Astrocyte (in vitro differentiated cells and primary cell): ENCODE results near the gene U2AF1L4. TPM values are rescaled to one million over a fixed set of nuclear protein-coding genes. Genes with fewer than 3 reads are reported as not detected.

Experiments used
- DNase-seq: peaks from one replicate; pipeline ENCODE4 v3.0.0-alpha.2; 2010; ENCODE audit warnings: low read depth
- FAIRE-seq: peaks from 2 replicates; lab custom pipeline; 2011; peaks lifted over from hg19 to GRCh38; lab: Jason Lieb, UNC
- H2AFZ ChIP-seq: 2 replicates; pipeline ENCODE4 v1.6.0; 2012; ENCODE audit warnings: low read depth, low read length, inconsistent platforms
- H3K27ac ChIP-seq: 2 replicates; pipeline ENCODE4 v1.5.1; 2011; ENCODE audit warnings: low read depth, low read length, inconsistent platforms
- H3K27me3 ChIP-seq: 2 replicates; pipeline ENCODE4 v1.6.0; 2011; ENCODE audit warnings: low read length, inconsistent platforms; ENCODE audit not compliant: insufficient read depth
- H3K36me3 ChIP-seq: 2 replicates; pipeline ENCODE4 v1.5.1; 2011; ENCODE audit warnings: low read length, inconsistent platforms; ENCODE audit not compliant: insufficient read depth
- H3K4me1 ChIP-seq: 2 replicates; pipeline ENCODE4 v1.5.1; 2011; ENCODE audit warnings: low read length, inconsistent platforms; ENCODE audit not compliant: insufficient read depth
- H3K4me2 ChIP-seq: 2 replicates; pipeline ENCODE4 v1.6.0; 2012; ENCODE audit warnings: low read length, inconsistent platforms
- H3K4me3 ChIP-seq: 2 replicates; pipeline ENCODE4 v1.5.1; 2011; ENCODE audit warnings: low read depth, mild to moderate bottlenecking, low read length, inconsistent platforms; ENCODE audit not compliant: insufficient read depth
- H3K79me2 ChIP-seq: 2 replicates; pipeline ENCODE4 v1.6.0; 2012; ENCODE audit warnings: mild to moderate bottlenecking, low read length, inconsistent platforms; ENCODE audit not compliant: insufficient read depth
- H3K9ac ChIP-seq: 2 replicates; pipeline ENCODE4 v1.6.0; 2012; ENCODE audit warnings: mild to moderate bottlenecking, low read length, inconsistent platforms
- H3K9me3 ChIP-seq: 2 replicates; pipeline ENCODE4 v1.5.1; 2012; ENCODE audit warnings: low read depth, mild to moderate bottlenecking, low read length, inconsistent platforms; ENCODE audit not compliant: insufficient read depth
- H4K20me1 ChIP-seq: 2 replicates; pipeline ENCODE4 v1.6.0; 2012; ENCODE audit warnings: low read length, inconsistent platforms; ENCODE audit not compliant: insufficient read depth
- H3K27ac Mint-ChIP-seq: one replicate; pipeline ENCODE4 v1.8.0; 2021; ENCODE audit warnings: mild to moderate bottlenecking, mixed read lengths; ENCODE audit not compliant: unreplicated experiment
- H3K27me3 Mint-ChIP-seq: one replicate; pipeline ENCODE4 v1.8.0; 2021; ENCODE audit warnings: low read depth, mixed read lengths; ENCODE audit not compliant: unreplicated experiment
- H3K36me3 Mint-ChIP-seq: one replicate; pipeline ENCODE4 v1.8.0; 2021; ENCODE audit warnings: low read depth, mixed read lengths; ENCODE audit not compliant: unreplicated experiment
- H3K4me1 Mint-ChIP-seq: one replicate; pipeline ENCODE4 v1.8.0; 2021; ENCODE audit warnings: low read depth, mixed read lengths; ENCODE audit not compliant: unreplicated experiment
- H3K4me3 Mint-ChIP-seq: one replicate; pipeline ENCODE4 v1.8.0; 2021; ENCODE audit warnings: mild to moderate bottlenecking, moderate library complexity, mixed read lengths; ENCODE audit not compliant: unreplicated experiment
- H3K9me3 Mint-ChIP-seq: one replicate; pipeline ENCODE4 v1.8.0; 2021; ENCODE audit warnings: mild to moderate bottlenecking, mixed read lengths; ENCODE audit not compliant: unreplicated experiment
- CTCF ChIP-seq: IDR thresholded peaks from 2 replicates; pipeline ENCODE4 v1.5.1; 2011; ENCODE audit warnings: low read depth, mild to moderate bottlenecking, inconsistent platforms, low read length, moderate library complexity; ENCODE audit not compliant: insufficient read depth
- EZH2 ChIP-seq: IDR thresholded peaks from 2 replicates; pipeline ENCODE4 v1.6.1; 2012; ENCODE audit warnings: mild to moderate bottlenecking, low read length, inconsistent platforms; ENCODE audit not compliant: insufficient read depth
- total RNA-seq: library from RNA; stranded (reverse); gene quantifications from 2 replicates; pipeline ENCODE4 v1.2.1, GENCODE V29; 2021

Gene U2AF1L4
- total RNA-seq, 1 donor from 2014 or later = 15.7 TPM

DNA sequence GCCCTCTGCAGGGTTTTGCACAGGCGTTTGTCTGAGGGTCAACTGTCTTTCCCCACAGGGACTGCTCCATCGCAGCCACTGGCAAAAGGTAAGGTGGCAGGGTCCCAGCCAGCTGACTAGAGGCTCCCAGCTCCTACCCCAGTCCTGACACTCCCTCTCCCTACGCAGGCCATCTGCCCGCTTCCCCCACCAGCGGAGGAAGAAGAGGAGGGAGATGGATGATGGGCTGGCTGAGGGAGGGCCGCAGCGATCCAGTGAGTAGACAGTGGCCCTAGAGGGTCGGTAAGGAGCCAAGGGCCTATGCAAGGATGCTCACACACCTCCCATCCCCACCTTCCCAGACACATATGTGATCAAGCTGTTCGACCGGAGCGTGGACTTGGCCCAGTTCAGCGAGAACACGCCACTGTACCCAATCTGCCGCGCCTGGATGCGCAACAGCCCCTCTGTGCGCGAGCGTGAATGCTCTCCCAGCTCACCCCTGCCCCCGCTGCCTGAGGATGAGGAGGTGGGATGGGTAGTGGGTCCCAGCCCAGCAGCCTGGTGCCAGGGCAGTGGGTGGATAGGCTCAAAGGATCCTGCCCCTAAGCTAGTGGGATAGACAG is 7.6 kb upstream of the U2AF1L4 start:
- no peak overlapping the region for H3K9ac ChIP-seq
- H3K9me3 ChIP-seq = no peaks in the 10 kb centered on the region
- Mint-ChIP-seq H3K4me3 (no peak overlapping the region), H3K36me3 (peaks cover 19% of the 10 kb centered on the region), H3K27me3 (peaks cover 2% of the 10 kb centered on the region), H3K27ac (no peak overlapping the region), H3K4me1 (peaks cover 27% of the 10 kb centered on the region), H3K9me3 (no peaks in the 10 kb centered on the region)
- FAIRE-seq = no peak
- H3K36me3 ChIP-seq = peaks cover 5% of the 10 kb centered on the region
- no peak overlapping the region for H2AFZ ChIP-seq
- no peaks in the 10 kb centered on the region for H3K27me3 ChIP-seq
- H3K4me3 ChIP-seq = no peak overlapping the region
- TF ChIP-seq EZH2 = no peak
- no peak for TF ChIP-seq CTCF
- no peak for DNase-seq
- H4K20me1 ChIP-seq = peaks cover 15% of the 10 kb centered on the region
- peaks cover 30% of the 10 kb centered on the region for H3K4me1 ChIP-seq
- H3K4me2 ChIP-seq = no peak overlapping the region
- H3K27ac ChIP-seq = no peak overlapping the region
- peaks cover 35% of the 10 kb centered on the region for H3K79me2 ChIP-seq

GRCh38 chr19:35751839-35752745 is 6.9 kb upstream of the U2AF1L4 start:
- Histone ChIP-seq H3K9me3 (no peaks in the 10 kb centered on the region), H3K36me3 (peaks cover 5% of the 10 kb centered on the region), H2AFZ (no peak overlapping the region), H3K4me2 (no peak overlapping the region), H3K9ac (no peak overlapping the region), H3K27ac (no peak overlapping the region), H3K4me3 (no peak overlapping the region), H3K27me3 (no peaks in the 10 kb centered on the region), H3K79me2 (peaks cover 40% of the 10 kb centered on the region), H3K4me1 (peaks cover 24% of the 10 kb centered on the region), H4K20me1 (peaks cover 15% of the 10 kb centered on the region)
- Mint-ChIP-seq H3K4me1 (peaks cover 28% of the 10 kb centered on the region), H3K27ac (no peak overlapping the region), H3K36me3 (peaks cover 21% of the 10 kb centered on the region), H3K27me3 (peaks cover 2% of the 10 kb centered on the region), H3K4me3 (no peak overlapping the region), H3K9me3 (no peaks in the 10 kb centered on the region)
- FAIRE-seq (no peak), DNase-seq (no peak)
- TF ChIP-seq CTCF = no peak
- no peak for TF ChIP-seq EZH2
